HG02759 (cell line): ENCODE data around the gene POLD2.

ENCODE experiments used
- ATAC-seq: cut with Tn5 transposase; IDR thresholded peaks from one replicate; pipeline ENCODE4 v1.9.1; 2021; ENCODE audit warnings: mild to moderate bottlenecking, moderate library complexity; ENCODE audit not compliant: unreplicated experiment

The POLD2 gene

DNA sequence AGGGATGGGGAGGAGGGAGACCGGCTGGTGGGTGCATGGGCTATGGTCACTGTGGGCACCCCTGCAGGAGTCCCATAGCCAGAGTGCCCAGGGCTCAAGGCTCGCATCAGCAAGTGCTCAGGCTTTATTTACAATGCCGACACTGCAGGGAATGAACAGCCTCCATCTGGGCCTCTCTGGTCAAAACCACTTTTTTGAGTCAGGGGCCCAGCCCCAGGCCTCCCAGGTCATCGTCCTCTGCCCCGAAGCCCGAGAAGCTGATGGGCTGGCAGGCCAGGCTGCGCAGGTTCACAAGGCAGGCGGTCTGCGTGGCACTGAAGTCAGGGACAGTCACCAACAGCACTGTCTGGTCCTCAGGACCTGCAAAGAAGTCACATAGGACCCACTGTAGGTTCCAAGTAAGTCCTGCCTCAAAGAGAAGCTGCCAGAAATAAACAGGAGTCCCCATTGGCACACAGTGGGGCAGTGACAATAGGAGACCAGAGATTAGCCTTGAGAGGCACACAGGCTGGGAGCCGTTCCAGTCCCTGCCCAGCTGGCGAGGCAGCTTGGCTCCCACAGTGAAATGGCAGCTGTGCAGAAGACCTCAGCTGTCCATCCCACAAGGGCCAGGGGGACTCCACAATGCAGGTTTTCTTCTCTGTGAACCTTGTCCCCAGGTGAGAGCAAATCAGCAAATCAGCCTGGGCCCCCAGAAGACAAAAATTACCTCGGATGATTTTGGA is 8.6 kb downstream of the POLD2 start:
- no peak for ATAC-seq

- ATAC-seq, result no peak
Measured at GRCh38 chr7:44113764-44114354, 9.5 kb downstream of the POLD2 start.

DNA sequence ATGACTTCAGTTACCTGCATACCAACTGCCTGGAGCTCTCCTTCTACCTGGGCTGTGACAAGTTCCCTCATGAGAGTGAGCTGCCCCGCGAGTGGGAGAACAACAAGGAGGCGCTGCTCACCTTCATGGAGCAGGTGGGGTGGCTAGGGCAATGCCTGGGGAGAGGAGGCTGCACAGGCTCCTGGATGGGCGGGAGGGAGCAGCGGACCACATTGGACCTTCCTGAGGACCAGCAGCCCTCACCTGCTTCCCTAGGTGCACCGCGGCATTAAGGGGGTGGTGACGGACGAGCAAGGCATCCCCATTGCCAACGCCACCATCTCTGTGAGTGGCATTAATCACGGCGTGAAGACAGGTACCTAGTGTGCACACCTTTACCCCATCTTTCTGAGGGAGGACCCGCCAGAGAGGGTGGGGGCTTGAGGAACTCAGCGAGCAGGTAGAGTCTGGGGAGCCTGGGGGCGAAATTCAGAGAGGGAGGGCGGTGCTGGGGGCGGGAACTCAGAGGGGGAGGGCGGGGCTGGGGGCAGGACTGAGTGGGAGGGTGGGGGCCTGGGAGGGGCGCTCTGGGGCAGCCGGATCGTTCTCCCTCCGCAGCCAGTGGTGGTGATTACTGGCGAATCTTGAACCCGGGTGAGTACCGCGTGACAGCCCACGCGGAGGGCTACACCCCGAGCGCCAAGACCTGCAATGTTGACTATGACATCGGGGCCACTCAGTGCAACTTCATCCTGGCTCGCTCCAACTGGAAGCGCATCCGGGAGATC is 10.2 kb downstream of the POLD2 start:
- ATAC-seq, result no peak

- no peak for ATAC-seq
Measured at GRCh38 chr7:44112231-44112996, 10.9 kb downstream of the POLD2 start.

DNA sequence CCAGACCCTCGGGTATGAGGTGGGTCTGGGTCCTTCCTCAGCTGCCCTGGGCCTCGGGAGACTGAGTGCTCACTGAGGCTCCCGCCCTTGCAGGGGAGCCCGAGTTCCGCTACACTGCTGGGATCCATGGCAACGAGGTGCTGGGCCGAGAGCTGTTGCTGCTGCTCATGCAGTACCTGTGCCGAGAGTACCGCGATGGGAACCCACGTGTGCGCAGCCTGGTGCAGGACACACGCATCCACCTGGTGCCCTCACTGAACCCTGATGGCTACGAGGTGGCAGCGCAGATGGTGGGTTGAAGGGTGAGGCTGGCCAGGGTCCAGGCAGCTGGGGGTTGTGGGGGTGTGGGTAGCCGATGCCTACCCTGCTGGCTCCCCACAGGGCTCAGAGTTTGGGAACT is 11.6 kb downstream of the POLD2 start:
- ATAC-seq, result no peak

GRCh38 chr7:44110719-44111635 is 12.4 kb downstream of the POLD2 start:
- ATAC-seq, result no peak

GRCh38 chr7:44109991-44110390 is 13.4 kb downstream of the POLD2 start:
- ATAC-seq, result no peak

GRCh38 chr7:44108768-44109750 is 14.3 kb downstream of the POLD2 start:
- ATAC-seq, result no peak

- ATAC-seq, result no peak
Measured at GRCh38 chr7:44107961-44108767, 15.2 kb downstream of the POLD2 start.

- no peak for ATAC-seq
Measured at GRCh38 chr7:44107116-44107960, 16.0 kb downstream of the POLD2 start.

- no peak for ATAC-seq
Measured at GRCh38 chr7:44106311-44107065, 16.9 kb downstream of the POLD2 start.

DNA sequence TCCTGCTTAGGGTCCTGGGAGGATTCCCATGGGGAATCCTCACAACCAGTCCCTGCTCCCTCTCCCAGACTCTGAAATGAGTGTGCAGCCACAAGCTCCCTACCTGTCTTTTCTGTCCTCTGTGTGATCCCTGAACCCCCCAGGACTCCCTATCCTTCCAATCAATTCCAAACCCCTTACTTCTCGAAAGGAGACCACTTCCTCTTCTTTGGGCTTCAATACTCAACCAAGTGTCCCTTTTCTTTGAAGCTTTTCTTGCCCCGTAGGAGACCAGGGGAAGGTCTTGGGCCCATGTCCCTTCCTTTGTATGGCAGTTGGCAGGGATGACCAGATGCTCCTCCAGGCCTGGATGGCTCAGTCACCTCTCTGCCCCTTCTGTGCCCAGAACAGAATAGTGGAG is 17.5 kb downstream of the POLD2 start:
- no peak for ATAC-seq

DNA sequence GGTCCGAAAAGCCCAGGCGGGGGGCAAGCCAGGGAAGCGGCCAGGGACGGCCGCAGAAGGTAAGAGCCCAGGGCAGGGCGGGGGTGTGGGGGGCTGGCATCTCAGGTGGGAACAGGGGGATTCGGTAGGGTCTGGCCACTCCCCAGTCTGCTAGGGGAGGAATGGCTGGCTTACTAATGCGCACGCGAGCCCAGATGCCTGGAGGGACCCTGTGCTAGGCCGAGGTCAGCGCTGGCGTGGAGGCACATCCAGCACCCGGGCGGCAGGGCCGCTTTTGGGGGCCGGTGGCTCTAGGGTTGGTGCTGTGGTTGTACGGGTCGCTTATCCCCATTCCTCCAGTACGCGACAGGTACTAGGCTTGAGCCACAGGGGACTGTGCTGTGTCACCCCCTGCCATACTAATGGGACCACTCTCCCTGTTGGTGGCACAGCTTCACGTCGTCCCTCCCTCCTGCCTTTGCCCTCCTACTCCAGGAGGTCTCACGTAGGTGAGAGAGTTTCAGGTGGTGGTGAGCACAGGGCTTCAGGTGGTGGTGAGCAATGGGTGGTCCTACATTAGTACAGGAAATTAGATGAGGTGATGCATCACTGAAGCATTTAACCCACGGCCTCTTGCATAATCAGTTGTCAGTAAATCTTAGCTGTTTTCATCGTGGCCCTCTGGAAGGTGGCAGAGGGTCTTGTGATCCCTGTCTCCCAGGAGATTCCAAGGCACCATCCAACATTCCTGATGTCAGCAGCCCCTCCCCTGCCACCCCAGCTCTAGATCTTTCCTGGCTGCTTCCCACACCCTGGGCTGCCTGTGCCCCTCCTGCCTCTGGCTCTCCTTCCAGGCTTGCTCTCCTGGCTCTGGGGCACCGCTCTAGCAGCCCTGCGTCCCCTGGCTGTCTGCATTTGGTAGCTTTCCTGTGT is 18.2 kb downstream of the POLD2 start:
- no peak for ATAC-seq

- no peak for ATAC-seq
Measured at GRCh38 chr7:44103923-44104859, 19.2 kb downstream of the POLD2 start, which contains the start of gene AEBP1. Gene AEBP1 (plus strand): TSS chr7:44104345. CDS start chr7:44104666, 321 bp downstream.
